A549 treated with AZD2906 at 1 μM for 4 hours (cell line): ENCODE measurements around the gene ANXA6. TPM values are rescaled to one million over a fixed set of nuclear protein-coding genes. Genes with fewer than 3 reads are reported as not detected.

ENCODE experiments used
- total RNA-seq: library from RNA; stranded (reverse); fragments of 200-300 nt; extraction: Qiagen RNA extraction; gene quantifications from 5 replicates; pipeline ENCODE4 v1.2.3, GENCODE V29; 2022

The ANXA6 gene
- 42.3 to 51.2 TPM (median 45.6 TPM) in 5 replicates for total RNA-seq

DNA sequence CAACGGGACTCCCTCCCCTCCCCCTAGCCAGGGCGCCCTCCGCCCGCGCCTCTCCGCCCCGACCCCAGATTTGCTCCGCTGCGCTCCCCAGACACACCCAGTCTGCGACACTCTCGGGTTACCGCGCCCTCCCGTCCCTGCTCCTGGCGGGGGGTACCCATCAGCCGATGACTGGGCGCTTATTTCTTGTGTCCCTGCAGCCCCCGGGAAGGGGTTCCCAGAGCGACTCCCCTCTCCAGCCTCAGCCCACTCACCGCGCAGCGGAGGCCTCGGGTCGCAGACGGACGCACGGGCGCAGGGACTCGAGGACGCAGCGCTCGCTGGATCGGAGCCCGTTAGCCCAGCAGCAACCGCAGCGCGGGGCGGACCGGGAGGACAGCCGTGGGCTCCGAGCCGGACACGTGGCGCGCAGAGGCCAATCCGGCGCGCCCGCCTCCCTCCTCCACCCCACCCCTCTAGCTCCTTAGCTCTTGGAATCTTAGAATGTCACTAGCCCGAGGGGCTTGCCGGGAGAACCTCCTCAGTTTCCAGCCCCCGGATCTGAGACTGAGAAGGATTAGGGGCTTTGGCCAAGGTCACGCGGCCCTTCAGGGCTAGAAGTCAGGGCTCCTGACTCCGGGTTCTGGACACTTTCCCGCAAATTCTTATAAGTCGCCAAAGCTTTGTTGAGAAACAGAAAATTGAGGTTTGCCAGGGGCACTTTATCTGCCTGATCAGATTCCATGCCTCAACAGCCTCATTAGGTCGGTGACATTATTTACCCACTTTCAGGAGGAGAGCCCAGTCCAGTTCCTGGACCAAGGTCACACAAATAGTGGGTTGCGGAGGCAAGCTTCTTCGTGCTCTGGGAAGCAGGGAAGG lies at the start of gene ANXA6:
TSS of gene ANXA6 (minus strand) at position 354 of the 861 bp plus-strand sequence. CDS start 9,878 bp downstream, outside the sequence.

DNA sequence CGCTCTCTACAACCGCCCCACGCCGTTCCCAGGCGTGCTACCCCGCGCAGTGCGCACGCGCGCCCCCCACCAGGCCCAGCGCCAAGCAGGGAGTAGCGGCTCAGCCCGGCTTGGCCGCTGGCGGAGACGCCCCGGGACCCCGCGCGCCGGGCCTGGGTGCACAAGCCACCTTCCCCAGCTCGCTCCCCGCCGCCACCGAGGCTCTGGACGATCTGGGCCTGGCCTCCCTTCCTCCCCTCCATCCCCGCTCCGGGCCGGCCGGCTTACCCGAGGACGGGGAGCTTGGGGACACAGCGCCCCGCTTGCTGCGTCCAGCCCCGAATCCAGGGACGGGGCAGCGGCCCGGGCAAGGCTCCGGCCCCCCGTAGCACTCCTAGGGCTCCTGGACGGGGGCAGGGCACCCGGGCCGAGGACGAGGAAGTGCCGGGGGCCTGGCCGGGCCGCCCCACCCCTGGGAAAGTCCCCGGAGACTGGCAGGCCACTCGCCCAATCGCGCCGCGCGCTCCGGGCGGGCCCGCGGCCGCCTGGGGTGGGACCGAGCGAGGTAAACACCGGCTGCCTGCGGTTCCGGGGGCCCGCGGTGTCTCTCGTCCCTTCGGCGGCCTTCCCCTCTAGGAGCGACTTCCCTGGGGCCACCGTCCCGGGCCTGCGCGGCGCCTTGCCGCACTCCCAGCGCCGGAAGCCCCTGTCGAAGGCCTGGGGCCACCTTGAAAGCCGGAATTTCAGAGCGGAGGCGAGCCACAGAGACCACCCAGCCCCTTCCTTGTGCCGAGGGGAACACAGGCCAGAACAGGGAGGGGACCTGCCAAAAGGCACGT lies 76.8 kb downstream of the ANXA6 start, which contains the start of gene TNIP1:
TSS of gene TNIP1 (minus strand) at position 422 of the 818 bp plus-strand sequence. CDS start 15,939 bp downstream, outside the sequence.

Other genes with a start within 250 kb of the ANXA6 start
- gene GPX3, start 137.2 kb downstream of the ANXA6 start, total RNA-seq = 17.4 to 21.2 TPM (median 18.2 TPM) in 5 replicates
- 142 to 156 TPM (median 153 TPM) in 5 replicates for gene TNIP1, start 76.7 kb downstream of the ANXA6 start, total RNA-seq
- 1.1 to 2.0 TPM (median 1.5 TPM) in 5 replicates for gene CCDC69, start 66.3 kb upstream of the ANXA6 start, total RNA-seq
- gene GM2A, start 95.4 kb upstream of the ANXA6 start, total RNA-seq = 14.8 to 18.0 TPM (median 15.3 TPM) in 5 replicates
- not detected in 5 replicates for gene SLC36A3, start 146.0 kb upstream of the ANXA6 start, total RNA-seq
- gene SLC36A2, start 189.8 kb upstream of the ANXA6 start, total RNA-seq = not detected in 5 replicates